Activated naive CD4-positive, alpha-beta T cell treated with anti-CD3 and anti-CD28 coated beads, Interleukin-2, amount 10 ng/mL, durations not matched to agents 7 days and 5 days (primary cell): Measurements from ENCODE around the gene SOS2.

Experiments
- CTCF ChIA-PET: fragments of 350-600 bp; sonication (Branson Sonifier 250); formaldehyde crosslinking; loops from one replicate; lab custom pipeline; 2021; ENCODE audit warnings: antibody characterized with exemption; lab: Charles Lee
- DNase-seq: peaks from one replicate; pipeline ENCODE4 v3.0.0-alpha.2; 2020
- H3K27ac Mint-ChIP-seq: one replicate; pipeline ENCODE4 v1.8.0; 2021; ENCODE audit warnings: mild to moderate bottlenecking, moderate library complexity, mixed read lengths
- H3K27me3 Mint-ChIP-seq: one replicate; pipeline ENCODE4 v1.8.0; 2021; ENCODE audit warnings: mild to moderate bottlenecking, mixed read lengths
- H3K36me3 Mint-ChIP-seq: one replicate; pipeline ENCODE4 v1.8.0; 2021; ENCODE audit warnings: mixed read lengths
- H3K4me1 Mint-ChIP-seq: one replicate; pipeline ENCODE4 v1.8.0; 2021; ENCODE audit warnings: mixed read lengths
- H3K4me3 Mint-ChIP-seq: one replicate; pipeline ENCODE4 v1.8.0; 2021; ENCODE audit warnings: mild to moderate bottlenecking, moderate library complexity, mixed read lengths
- H3K9me3 Mint-ChIP-seq: one replicate; pipeline ENCODE4 v1.8.0; 2021; ENCODE audit warnings: mixed read lengths

Gene SOS2

DNA sequence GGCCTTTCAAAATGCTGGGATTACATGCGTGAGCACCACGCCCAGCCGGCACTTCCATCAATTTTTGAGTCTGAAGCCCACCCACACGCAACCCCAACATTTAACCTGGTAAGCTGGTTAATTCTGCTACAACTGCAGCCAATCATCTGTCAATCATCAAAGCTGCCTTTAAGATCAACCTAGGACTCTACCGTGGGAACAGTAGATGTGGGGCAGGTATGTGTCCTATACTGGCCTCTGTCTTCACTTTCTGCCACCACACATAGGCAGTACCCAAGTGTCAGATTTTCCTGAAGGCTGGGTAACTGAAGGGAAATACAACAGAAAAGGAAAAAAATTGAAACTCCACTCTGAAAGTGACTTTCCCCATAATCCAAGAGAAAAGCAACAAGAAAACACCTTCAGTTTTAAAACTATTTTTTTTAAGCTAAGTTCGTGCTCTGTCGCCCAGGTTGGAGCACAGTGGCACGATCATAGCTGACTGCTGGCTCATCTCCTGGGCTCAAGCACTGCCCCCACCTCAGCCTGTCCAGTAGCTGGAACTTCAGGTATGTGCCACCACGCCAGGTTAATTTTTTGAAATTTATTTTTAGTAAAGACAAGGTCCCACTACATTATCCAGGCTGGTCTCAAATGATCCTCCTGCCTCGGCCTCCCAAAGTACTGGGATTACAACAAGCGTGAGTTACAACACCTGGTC is 137.2 kb downstream of the SOS2 start:
- H3K27me3 Mint-ChIP-seq, result no peaks in the 10 kb centered on the region
- peaks cover 27% of the 10 kb centered on the region for H3K36me3 Mint-ChIP-seq
- H3K4me1 Mint-ChIP-seq, result peaks cover 87% of the 10 kb centered on the region
- H3K4me3 Mint-ChIP-seq, result no peak overlapping the region
- H3K9me3 Mint-ChIP-seq, result no peaks in the 10 kb centered on the region
- CTCF ChIA-PET, result interaction anchor here (0.9 to 1.3 kb wide), 2 partner anchors 10 to 32 kb away, joined by 3 to 6 read pairs; no protein-coding TSS in a partner anchor
- DNase-seq, result no peak
- H3K27ac Mint-ChIP-seq, result peak overlapping the region; percentile 33

DNA sequence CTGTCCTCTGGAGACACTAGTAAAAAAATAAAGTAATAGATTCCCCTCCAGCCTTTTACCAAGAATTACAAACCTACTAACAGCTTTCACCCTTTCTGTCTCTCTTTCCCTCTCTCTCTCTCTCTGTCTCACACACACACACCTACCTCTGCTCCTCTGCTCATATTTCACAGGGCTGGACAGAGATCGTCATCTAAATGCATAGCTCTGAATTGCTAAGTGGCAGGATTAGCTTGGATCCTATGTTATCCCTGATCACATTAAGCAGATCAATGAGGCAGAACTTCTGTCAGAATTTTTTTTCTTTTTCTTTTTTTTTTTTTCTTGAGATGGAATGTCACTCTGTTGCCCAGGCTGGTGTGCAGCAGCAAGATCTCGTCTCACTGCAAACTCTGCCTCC is 137.9 kb downstream of the SOS2 start:
- Mint-ChIP-seq H3K27ac (peak overlapping the region; percentile 30), H3K4me3 (no peak overlapping the region), H3K4me1 (peaks cover 89% of the 10 kb centered on the region), H3K27me3 (no peaks in the 10 kb centered on the region), H3K9me3 (no peaks in the 10 kb centered on the region), H3K36me3 (peaks cover 29% of the 10 kb centered on the region)
- CTCF ChIA-PET, result interaction anchor here (0.6 to 1.3 kb wide), 2 partner anchors 11 to 25 kb away, joined by 3 to 6 read pairs; no protein-coding TSS in a partner anchor
- DNase-seq, result no peak

- CTCF ChIA-PET, result interaction anchor here (1.2 to 1.3 kb wide), 2 partner anchors 30 to 54 kb away, joined by 3 to 4 read pairs; no protein-coding TSS in a partner anchor
- no peak for DNase-seq
- H3K36me3 Mint-ChIP-seq, result peaks cover 31% of the 10 kb centered on the region
- no peak overlapping the region for H3K27ac Mint-ChIP-seq
- H3K27me3 Mint-ChIP-seq, result no peaks in the 10 kb centered on the region
- peaks cover 92% of the 10 kb centered on the region for H3K4me1 Mint-ChIP-seq
- H3K9me3 Mint-ChIP-seq, result no peaks in the 10 kb centered on the region
- H3K4me3 Mint-ChIP-seq, result no peak overlapping the region
Observed at GRCh38 chr14:50092006-50092555, 139.3 kb downstream of the SOS2 start.

GRCh38 chr14:50091240-50091913 is 140.0 kb downstream of the SOS2 start:
- no peak overlapping the region for H3K27ac Mint-ChIP-seq

DNA sequence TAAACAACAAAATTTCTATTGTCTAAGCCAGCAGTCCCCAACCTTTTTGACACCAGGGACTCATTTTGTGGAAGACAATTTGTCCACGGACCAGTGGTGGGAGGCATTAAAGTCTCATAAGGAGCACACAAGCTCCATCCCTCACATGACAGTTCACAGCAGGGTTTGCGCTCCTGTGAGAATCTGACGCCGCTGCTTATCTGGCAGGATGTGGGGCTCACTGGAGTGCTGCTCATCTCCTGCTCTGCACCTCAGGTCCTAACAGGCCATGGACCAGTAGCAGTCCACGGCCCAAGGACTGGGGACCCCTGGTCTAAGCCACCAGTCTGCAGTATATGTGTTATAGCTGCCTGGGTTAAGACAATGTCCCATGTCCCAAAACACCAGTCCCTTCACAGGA is 142.2 kb downstream of the SOS2 start:
- Mint-ChIP-seq H3K27me3 (no peaks in the 10 kb centered on the region), H3K4me1 (peaks cover 93% of the 10 kb centered on the region), H3K4me3 (no peak overlapping the region), H3K9me3 (no peaks in the 10 kb centered on the region), H3K36me3 (peaks cover 36% of the 10 kb centered on the region), H3K27ac (no peak overlapping the region)
- peak; percentile 56 for DNase-seq
- CTCF ChIA-PET, result interaction anchor here (1.5 to 2.0 kb wide), 3 partner anchors 51 to 226 kb away, joined by 5 to 12 read pairs (median 7); no protein-coding TSS in a partner anchor

More at GRCh38 chr14:50091240-50091913, 140.0 kb downstream of the SOS2 start:
- peaks cover 27% of the 10 kb centered on the region for H3K36me3 Mint-ChIP-seq
- no peak overlapping the region for H3K4me3 Mint-ChIP-seq
- no peaks in the 10 kb centered on the region for H3K9me3 Mint-ChIP-seq
- no peak for DNase-seq
- no peaks in the 10 kb centered on the region for H3K27me3 Mint-ChIP-seq
- CTCF ChIA-PET, result interaction anchor here (0.9 to 1.3 kb wide), 3 partner anchors 11 to 53 kb away, joined by 3 to 4 read pairs (median 4); no protein-coding TSS in a partner anchor
- peaks cover 91% of the 10 kb centered on the region for H3K4me1 Mint-ChIP-seq

GRCh38 chr14:50088731-50089130 is 142.6 kb downstream of the SOS2 start:
- H3K9me3 Mint-ChIP-seq, result no peaks in the 10 kb centered on the region
- CTCF ChIA-PET, result interaction anchor here (1.1 to 2.0 kb wide), 6 partner anchors 25 to 226 kb away, joined by 4 to 12 read pairs (median 6); no protein-coding TSS in a partner anchor
- no peak overlapping the region for H3K4me3 Mint-ChIP-seq
- peaks cover 94% of the 10 kb centered on the region for H3K4me1 Mint-ChIP-seq
- H3K36me3 Mint-ChIP-seq, result peaks cover 34% of the 10 kb centered on the region
- H3K27ac Mint-ChIP-seq, result peak overlapping the region; percentile 16
- no peaks in the 10 kb centered on the region for H3K27me3 Mint-ChIP-seq
- no peak for DNase-seq

- Mint-ChIP-seq H3K27me3 (no peaks in the 10 kb centered on the region), H3K4me1 (peaks cover 96% of the 10 kb centered on the region), H3K9me3 (no peaks in the 10 kb centered on the region), H3K4me3 (peak overlapping the region; percentile 17), H3K36me3 (peaks cover 31% of the 10 kb centered on the region), H3K27ac (peak overlapping the region; percentile 91)
- no peak for DNase-seq
- CTCF ChIA-PET, result interaction anchor here (0.7 to 2.0 kb wide), 9 partner anchors 8 to 236 kb away, joined by 3 to 12 read pairs (median 5); partner anchors contain the start of gene NEMF
Observed at GRCh38 chr14:50088117-50088515, 143.3 kb downstream of the SOS2 start.

DNA sequence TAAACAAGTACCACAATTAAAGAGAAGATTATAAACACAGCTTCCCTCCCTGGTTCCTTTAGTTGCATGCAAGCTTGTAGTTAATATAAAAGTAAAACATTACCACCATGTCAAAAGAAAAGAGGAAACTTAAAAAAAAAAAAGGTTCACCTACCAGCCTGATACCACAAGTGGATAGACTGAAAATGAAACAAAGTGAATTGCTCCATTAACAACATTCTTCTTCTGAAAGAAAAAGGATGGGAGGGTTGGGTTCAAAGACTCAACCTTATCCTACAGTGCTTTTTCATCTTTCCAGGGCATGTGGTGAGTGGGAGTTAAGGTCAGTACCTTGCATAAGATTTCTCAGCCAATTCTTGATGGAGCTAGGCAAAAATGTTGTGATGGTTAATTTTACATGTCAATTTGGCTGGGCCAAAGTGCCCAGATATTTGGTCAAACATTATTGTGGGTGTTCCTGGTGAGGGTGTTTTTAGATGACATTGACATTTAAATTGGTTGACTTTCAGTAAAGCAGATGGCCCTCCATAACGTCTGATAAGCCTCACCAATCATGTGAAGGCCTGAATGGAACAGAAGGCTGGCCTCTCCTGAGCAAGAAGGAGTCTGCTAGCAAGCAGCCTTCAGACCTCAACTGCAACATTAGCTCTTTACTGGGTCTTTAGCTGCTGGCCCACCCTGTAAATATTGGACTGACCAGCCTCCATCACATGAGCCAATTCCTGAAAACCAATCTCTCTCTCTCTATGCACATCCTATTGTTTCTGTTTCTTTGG is 143.8 kb downstream of the SOS2 start:
- H3K9me3 Mint-ChIP-seq, result no peaks in the 10 kb centered on the region
- peaks cover 30% of the 10 kb centered on the region for H3K36me3 Mint-ChIP-seq
- H3K27me3 Mint-ChIP-seq, result no peaks in the 10 kb centered on the region
- peak overlapping the region; percentile 91 for H3K27ac Mint-ChIP-seq
- peak overlapping the region; percentile 17 for H3K4me3 Mint-ChIP-seq
- CTCF ChIA-PET, result interaction anchor here (0.7 to 2.0 kb wide), 9 partner anchors 8 to 235 kb away, joined by 3 to 12 read pairs (median 5); partner anchors contain the start of gene NEMF
- peaks cover 96% of the 10 kb centered on the region for H3K4me1 Mint-ChIP-seq
- no peak for DNase-seq

DNA sequence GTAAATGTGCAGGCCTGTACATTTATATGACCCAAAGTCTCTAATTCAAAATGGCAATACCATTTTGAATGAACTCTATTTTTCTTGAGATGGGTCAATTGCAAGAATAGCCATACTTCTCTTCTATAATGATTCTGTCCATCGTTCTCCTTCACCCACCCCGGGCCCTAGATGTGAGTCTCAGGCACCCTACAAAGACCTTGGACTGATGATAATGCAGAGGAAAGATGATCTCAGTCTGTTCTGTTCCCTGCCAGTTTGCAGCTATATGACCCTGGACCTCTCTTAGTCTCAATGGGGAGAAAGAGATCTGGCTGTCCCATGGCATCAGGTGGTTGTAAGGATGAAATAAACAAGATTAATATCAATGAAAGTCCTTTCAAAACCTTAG is 145.1 kb downstream of the SOS2 start:
- DNase-seq, result no peak
- H3K36me3 Mint-ChIP-seq, result peaks cover 33% of the 10 kb centered on the region
- peak overlapping the region; percentile 39 for H3K4me3 Mint-ChIP-seq
- CTCF ChIA-PET, result interaction anchor here (0.7 to 2.1 kb wide), 5 partner anchors 15 to 194 kb away, joined by 3 to 6 read pairs (median 3); partner anchors contain the start of gene ARF6
- no peaks in the 10 kb centered on the region for H3K27me3 Mint-ChIP-seq
- peaks cover 96% of the 10 kb centered on the region for H3K4me1 Mint-ChIP-seq
- H3K27ac Mint-ChIP-seq, result peak overlapping the region; percentile 97
- H3K9me3 Mint-ChIP-seq, result no peaks in the 10 kb centered on the region

- Mint-ChIP-seq H3K27ac (peak overlapping the region; percentile 97), H3K27me3 (no peaks in the 10 kb centered on the region), H3K36me3 (peaks cover 28% of the 10 kb centered on the region), H3K4me3 (peak overlapping the region; percentile 39), H3K4me1 (peaks cover 96% of the 10 kb centered on the region), H3K9me3 (no peaks in the 10 kb centered on the region)
- CTCF ChIA-PET, result interaction anchor here (0.7 to 2.1 kb wide), 8 partner anchors 15 to 223 kb away, joined by 3 to 6 read pairs (median 4); partner anchors contain the start of gene ARF6
- peak; percentile 40 for DNase-seq
Observed at GRCh38 chr14:50085570-50086320, 145.6 kb downstream of the SOS2 start.

GRCh38 chr14:50084666-50085065 is 146.7 kb downstream of the SOS2 start:
- no peak for DNase-seq
- Mint-ChIP-seq H3K9me3 (no peaks in the 10 kb centered on the region), H3K27me3 (no peaks in the 10 kb centered on the region), H3K4me1 (peaks cover 88% of the 10 kb centered on the region), H3K27ac (peak overlapping the region; percentile 97), H3K4me3 (peak overlapping the region; percentile 21), H3K36me3 (peaks cover 24% of the 10 kb centered on the region)
- CTCF ChIA-PET, result interaction anchor here (1.4 to 1.9 kb wide), 2 partner anchors 20 to 22 kb away, joined by 4 to 5 read pairs; no protein-coding TSS in a partner anchor

DNA sequence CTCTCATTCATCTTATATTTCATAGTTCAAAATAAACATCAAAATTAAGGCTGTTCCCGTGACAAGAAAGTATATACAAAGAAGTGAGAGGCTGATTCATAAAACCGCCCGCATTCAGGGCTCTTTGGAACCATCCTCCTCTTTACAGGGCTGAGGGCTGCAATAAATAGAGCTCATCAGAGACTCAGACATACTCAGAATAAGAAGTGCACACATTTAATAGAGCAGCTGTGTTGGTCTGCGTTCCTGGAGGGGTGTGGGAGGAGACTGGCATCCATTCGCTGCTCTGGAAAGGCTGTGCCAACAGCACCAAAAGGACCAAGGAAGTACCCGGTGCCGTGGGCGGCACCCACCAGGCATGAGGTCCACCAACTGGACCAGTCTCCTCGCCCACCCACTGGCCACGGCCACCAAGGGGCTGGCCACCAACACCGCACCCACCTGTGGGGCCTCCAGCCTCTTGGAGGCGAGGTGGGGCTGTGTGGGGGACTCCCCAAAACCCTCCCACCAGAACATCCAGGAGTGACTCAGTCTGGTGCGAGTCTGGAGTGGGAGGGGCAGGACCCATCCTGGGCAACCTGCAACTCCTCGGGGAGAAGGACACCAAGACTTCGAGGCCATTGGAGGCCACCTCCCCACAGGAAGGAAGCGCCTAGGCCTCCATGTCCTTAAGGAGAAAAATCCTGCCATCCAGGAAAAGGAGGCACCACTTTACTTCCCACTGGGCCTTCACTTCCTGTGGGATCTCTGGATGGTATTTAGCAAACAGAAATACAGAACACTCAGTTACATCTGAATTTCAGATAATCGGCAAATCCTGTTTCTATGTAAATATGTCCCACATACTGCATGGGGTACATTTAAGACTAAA is 147.7 kb downstream of the SOS2 start:
- Mint-ChIP-seq H3K27me3 (no peaks in the 10 kb centered on the region), H3K9me3 (peaks cover 3% of the 10 kb centered on the region), H3K4me1 (peaks cover 83% of the 10 kb centered on the region), H3K27ac (peak overlapping the region; percentile 97), H3K4me3 (peak overlapping the region; percentile 73), H3K36me3 (peaks cover 26% of the 10 kb centered on the region)
- CTCF ChIA-PET, result interaction anchor here (1.2 to 2.8 kb wide), 8 partner anchors 21 to 230 kb away, joined by 4 to 13 read pairs (median 6); no protein-coding TSS in a partner anchor
- peak; percentile 56 for DNase-seq
